HL-60 (cell line): ENCODE measurements around the gene LIPG.

Experiments used
- DNase-seq, 2 experiments: peaks; one replicate each; pipeline ENCODE4 v3.0.0-alpha.2; 2010 to 2020; ENCODE audit warnings: low read depth in 1 of 2, low spot score in 1 of 2
- H3K27ac ChIP-seq: fragments of 250-450 bp; sonication (Bioruptor Pico); replicated peaks from 2 replicates; pipeline ENCODE4 v1.5.1; 2020; ENCODE audit warnings: mild to moderate bottlenecking, moderate library complexity
- H3K27me3 ChIP-seq: fragments of 250-450 bp; sonication (Bioruptor Pico); 2 replicates; pipeline ENCODE4 v1.5.1; 2021; ENCODE audit warnings: mild to moderate bottlenecking, moderate library complexity; ENCODE audit not compliant: insufficient read depth, poor library complexity, severe bottlenecking
- H3K4me3 ChIP-seq: replicated peaks from 2 replicates; pipeline ENCODE4 v1.5.1; 2011; ENCODE audit warnings: mild to moderate bottlenecking, control low read depth, low read length; ENCODE audit not compliant: insufficient read depth
- GABPA ChIP-seq: IDR thresholded peaks from 2 replicates; pipeline ENCODE4 v1.6.1; 2012; ENCODE audit warnings: low read depth
- POLR2AphosphoS5 ChIP-seq: IDR thresholded peaks from 2 replicates; pipeline ENCODE4 v1.6.1; 2012; ENCODE audit warnings: low read depth
- SPI1 ChIP-seq: IDR thresholded peaks from 2 replicates; pipeline ENCODE4 v1.6.1; 2012; ENCODE audit warnings: low read depth, mild to moderate bottlenecking, borderline replicate concordance
- TF ChIP-seq, protein P1 (sequence below): IDR thresholded peaks from 2 replicates; pipeline ENCODE4 v1.6.1; 2012; ENCODE audit warnings: low read depth; ENCODE audit not compliant: insufficient replicate concordance
- TF ChIP-seq, protein P2 (sequence below): IDR thresholded peaks from one replicate; pipeline ENCODE4 v1.5.1; 2011; ENCODE audit warnings: low read length, control low read depth, inconsistent platforms; ENCODE audit not compliant: insufficient read depth

The LIPG gene

DNA sequence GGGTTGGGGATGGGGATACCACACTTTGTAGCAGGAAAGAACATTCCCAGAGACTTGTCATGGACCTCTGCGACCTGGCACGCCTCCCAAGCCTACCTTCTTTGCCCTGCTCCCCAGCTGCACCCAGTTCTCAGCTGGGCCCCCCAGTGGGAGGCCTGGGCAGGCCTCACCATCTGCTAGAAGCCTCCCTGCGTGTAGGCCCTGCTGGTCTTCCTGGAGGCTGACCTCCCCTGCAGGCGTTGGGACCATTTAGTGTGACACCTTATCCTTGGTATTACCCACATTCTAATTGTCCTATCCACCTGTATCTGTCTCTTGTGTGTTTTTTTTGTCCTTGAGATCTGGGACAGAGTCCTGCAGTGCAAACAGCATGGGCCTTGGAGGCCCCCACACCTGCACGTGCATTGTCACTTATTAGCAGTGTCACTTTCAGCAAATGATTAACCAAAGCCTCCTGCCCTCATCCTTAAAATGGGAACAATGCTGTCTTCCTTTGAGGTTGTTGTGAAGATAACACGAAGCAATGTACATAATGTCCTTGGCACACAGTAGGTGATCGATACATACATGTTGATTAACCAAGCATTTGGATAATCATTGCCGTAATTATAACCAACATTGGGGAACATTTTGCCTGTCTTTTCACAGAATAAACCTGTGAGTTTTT is 77.2 kb downstream of the LIPG start:
- no peak for TF ChIP-seq SPI1
- TF ChIP-seq GABPA: no peak
- TF ChIP-seq POLR2AphosphoS5: no peak
- TF ChIP-seq, protein P1, sequence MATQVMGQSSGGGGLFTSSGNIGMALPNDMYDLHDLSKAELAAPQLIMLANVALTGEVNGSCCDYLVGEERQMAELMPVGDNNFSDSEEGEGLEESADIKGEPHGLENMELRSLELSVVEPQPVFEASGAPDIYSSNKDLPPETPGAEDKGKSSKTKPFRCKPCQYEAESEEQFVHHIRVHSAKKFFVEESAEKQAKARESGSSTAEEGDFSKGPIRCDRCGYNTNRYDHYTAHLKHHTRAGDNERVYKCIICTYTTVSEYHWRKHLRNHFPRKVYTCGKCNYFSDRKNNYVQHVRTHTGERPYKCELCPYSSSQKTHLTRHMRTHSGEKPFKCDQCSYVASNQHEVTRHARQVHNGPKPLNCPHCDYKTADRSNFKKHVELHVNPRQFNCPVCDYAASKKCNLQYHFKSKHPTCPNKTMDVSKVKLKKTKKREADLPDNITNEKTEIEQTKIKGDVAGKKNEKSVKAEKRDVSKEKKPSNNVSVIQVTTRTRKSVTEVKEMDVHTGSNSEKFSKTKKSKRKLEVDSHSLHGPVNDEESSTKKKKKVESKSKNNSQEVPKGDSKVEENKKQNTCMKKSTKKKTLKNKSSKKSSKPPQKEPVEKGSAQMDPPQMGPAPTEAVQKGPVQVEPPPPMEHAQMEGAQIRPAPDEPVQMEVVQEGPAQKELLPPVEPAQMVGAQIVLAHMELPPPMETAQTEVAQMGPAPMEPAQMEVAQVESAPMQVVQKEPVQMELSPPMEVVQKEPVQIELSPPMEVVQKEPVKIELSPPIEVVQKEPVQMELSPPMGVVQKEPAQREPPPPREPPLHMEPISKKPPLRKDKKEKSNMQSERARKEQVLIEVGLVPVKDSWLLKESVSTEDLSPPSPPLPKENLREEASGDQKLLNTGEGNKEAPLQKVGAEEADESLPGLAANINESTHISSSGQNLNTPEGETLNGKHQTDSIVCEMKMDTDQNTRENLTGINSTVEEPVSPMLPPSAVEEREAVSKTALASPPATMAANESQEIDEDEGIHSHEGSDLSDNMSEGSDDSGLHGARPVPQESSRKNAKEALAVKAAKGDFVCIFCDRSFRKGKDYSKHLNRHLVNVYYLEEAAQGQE: no peak
- DNase-seq: no peak
- H3K4me3 ChIP-seq: no peak overlapping the region
- H3K27ac ChIP-seq: no peak overlapping the region
- peaks cover 4% of the 10 kb centered on the region for H3K27me3 ChIP-seq

GRCh38 chr18:49639643-49640391 is 78.0 kb downstream of the LIPG start:
- H3K27me3 ChIP-seq: peaks cover 4% of the 10 kb centered on the region
- no peak overlapping the region for H3K4me3 ChIP-seq
- no peak for DNase-seq
- TF ChIP-seq, protein P2, sequence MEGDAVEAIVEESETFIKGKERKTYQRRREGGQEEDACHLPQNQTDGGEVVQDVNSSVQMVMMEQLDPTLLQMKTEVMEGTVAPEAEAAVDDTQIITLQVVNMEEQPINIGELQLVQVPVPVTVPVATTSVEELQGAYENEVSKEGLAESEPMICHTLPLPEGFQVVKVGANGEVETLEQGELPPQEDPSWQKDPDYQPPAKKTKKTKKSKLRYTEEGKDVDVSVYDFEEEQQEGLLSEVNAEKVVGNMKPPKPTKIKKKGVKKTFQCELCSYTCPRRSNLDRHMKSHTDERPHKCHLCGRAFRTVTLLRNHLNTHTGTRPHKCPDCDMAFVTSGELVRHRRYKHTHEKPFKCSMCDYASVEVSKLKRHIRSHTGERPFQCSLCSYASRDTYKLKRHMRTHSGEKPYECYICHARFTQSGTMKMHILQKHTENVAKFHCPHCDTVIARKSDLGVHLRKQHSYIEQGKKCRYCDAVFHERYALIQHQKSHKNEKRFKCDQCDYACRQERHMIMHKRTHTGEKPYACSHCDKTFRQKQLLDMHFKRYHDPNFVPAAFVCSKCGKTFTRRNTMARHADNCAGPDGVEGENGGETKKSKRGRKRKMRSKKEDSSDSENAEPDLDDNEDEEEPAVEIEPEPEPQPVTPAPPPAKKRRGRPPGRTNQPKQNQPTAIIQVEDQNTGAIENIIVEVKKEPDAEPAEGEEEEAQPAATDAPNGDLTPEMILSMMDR: no peak
- TF ChIP-seq SPI1 (no peak), POLR2AphosphoS5 (no peak), GABPA (no peak)
- TF ChIP-seq, protein P1: no peak
- H3K27ac ChIP-seq: no peak overlapping the region

- peaks cover 4% of the 10 kb centered on the region for H3K27me3 ChIP-seq
- no peak for TF ChIP-seq GABPA
- no peak for TF ChIP-seq SPI1
- TF ChIP-seq, protein P1: no peak
- TF ChIP-seq POLR2AphosphoS5: no peak
- TF ChIP-seq, protein P2: no peak
- no peak for DNase-seq
- H3K27ac ChIP-seq: no peak overlapping the region
- no peak overlapping the region for H3K4me3 ChIP-seq
These were observed 78.9 kb downstream of the LIPG start for GRCh38 chr18:49640741-49641140.
